ENCODE measurements around the gene ARID3A. TPM values are rescaled to one million over a fixed set of nuclear protein-coding genes. Genes with fewer than 3 reads are reported as not detected.

The ARID3A gene, protein sequence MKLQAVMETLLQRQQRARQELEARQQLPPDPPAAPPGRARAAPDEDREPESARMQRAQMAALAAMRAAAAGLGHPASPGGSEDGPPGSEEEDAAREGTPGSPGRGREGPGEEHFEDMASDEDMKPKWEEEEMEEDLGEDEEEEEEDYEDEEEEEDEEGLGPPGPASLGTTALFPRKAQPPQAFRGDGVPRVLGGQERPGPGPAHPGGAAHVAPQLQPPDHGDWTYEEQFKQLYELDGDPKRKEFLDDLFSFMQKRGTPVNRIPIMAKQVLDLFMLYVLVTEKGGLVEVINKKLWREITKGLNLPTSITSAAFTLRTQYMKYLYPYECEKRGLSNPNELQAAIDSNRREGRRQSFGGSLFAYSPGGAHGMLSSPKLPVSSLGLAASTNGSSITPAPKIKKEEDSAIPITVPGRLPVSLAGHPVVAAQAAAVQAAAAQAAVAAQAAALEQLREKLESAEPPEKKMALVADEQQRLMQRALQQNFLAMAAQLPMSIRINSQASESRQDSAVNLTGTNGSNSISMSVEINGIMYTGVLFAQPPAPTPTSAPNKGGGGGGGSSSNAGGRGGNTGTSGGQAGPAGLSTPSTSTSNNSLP
- total RNA-seq (2022; extraction: Qiagen RNA extraction) = 5.1 to 6.6 TPM (median 6.1 TPM) in 5 replicates

DNA sequence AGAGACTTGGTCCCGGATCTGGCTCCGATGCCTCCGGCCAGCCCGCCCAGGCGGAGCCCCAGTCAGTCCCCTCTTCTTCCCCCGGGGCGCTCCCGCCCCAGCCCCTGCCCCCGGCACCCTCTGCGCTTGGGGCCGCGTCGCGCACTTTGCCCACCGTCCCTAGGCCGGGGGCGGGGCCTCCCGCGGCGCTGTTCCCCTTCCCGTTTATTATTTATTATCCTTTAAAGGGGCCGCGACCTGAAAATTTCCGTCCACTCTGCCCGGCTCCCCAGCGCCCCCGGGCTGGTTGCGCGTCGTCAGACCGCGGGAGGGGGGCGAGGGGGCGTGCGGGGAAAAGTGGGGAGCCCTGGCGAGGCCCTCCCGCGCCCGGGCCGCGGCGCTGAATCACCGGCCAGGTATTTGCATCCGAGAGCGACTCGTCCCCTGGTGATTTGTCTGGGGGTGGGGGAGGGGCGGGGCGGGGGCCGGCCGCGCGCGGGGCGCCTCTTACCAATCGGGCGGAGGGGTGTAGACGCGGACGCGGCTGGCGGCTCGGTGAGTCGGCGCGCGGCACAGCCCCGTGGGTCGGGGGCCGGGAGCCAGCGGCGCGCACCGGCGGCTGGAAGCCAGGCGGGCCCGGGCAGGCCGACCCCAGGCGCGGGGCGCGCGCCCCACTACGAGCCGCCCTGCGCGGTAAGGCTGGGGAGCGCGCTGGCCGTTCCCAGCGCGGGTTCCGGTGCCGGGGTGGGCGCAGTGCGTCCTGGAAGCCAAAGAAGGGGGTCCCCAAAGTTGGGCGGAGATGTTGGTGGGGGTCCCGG is at the start of gene ARID3A:
Gene ARID3A, plus strand, starts transcription at position 510 of the 797 bp plus-strand sequence. CDS start 3,494 bp downstream, outside the sequence.

DNA sequence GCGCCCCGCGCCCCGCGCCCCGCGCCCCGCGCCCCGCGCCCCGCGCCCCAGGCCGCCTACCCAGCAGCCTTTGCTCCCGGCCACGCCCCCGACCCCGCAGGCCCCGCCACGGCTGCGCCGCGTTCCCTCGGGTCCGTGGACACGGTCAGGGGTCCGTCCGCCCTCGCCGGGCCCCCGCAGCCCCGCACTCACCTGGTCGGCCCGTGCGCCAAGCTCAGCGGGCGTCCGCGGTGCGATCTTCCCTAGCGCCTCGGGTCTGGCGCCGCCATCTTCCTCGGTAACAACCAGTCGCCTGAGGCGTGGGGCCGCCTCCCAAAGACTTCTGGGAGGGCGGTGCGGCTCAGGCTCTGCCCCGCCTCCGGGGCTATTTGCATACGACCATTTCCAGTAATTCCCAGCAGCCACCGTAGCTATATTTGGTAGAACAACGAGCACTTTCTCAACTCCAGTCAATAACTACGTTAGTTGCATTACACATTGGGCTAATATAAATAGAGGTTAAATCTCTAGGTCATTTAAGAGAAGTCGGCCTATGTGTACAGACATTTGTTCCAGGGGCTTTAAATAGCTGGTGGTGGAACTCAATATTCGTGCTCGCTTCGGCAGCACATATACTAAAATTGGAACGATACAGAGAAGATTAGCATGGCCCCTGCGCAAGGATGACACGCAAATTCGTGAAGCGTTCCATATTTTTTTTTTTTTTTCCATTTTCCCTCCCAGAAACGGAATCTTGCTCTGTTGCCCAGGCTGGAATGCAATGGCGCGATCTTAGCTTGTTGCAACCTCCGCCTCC is 32.7 kb upstream of the ARID3A start, which contains the start of the genes MED16 and RNU6-9:
Gene MED16, minus strand, starts transcription at position 294 of the 796 bp plus-strand sequence. CDS start 2,056 bp downstream, outside the sequence.
Gene RNU6-9, plus strand, starts transcription at position 591 of the 796 bp plus-strand sequence.

GRCh38 chr19:913080-913748 is 12.6 kb upstream of the ARID3A start, which contains the start of gene R3HDM4:
TSS of gene R3HDM4 (minus strand) at chr19:913219. CDS start at chr19:913157, 62 bp downstream.

DNA sequence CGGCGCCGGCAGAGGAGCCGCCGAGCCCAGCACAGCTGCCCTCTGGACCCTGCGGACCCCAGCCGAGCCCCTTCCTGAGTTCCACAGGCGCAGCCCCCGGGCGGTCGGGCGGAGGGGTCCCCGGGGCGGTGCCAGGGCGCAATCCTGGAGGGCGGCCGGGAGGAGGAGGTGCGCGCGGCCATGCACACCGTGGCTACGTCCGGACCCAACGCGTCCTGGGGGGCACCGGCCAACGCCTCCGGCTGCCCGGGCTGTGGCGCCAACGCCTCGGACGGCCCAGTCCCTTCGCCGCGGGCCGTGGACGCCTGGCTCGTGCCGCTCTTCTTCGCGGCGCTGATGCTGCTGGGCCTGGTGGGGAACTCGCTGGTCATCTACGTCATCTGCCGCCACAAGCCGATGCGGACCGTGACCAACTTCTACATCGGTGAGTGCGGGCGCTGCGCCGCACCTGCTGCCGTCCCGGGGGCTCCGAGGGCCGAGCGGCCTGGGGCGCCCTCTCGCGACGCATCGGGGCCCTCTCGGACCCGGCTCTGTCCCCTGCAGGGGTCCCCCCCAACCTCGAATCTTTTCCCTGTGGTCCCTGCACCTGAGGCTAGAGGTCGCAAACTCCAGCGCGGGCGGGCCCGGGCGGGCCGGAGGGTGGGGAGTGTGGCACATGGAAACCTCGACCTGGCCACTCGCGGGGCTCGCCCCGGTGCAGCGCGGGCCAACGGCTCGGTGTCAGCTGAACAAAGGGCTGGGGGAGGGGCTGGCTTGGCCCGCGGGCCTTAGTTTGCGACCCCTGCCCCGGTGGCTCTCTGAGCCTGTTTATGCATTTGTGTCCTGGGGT is 8.3 kb upstream of the ARID3A start, which contains the start of gene KISS1R:
Gene KISS1R, plus strand, starts transcription at position 11 of the 829 bp plus-strand sequence. Its CDS starts 170 bp downstream, at position 181.

DNA sequence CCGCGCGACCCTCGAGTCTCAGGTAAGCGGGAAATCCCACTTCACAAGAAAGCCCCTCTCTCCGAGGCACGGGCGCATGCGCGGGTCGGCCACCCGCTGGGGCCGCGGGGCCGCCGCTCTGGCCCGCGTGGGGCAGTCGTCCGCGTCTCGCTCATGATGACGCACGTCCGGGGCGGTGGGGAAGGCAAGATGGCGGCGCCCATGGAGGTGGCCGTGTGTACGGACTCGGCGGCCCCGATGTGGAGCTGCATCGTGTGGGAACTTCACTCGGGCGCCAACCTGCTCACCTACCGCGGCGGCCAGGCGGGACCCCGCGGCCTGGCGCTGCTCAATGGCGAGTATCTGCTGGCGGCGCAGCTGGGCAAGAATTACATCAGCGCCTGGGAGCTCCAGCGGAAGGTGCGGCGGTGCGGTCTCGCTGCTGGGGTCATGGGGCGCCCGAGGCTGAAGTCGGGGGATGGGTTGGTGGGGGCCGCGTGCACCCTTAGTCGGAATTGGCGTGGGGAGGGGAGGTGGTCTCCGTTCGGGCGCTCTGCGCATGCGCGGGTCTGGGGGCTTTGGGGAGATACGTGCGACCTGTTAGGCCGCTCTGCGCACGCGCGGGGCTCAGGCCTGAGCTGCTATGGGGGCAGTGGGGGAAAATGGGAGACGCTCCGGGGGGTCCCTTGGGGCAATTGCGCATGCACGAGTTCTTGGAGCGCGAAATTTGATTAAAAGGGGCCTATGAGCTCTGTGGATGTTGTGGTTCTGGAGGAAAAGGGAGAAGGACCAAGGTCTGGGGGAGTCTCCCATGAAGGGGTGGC is 58.5 kb downstream of the ARID3A start, which contains the start of gene WDR18:
Gene WDR18, plus strand, starts transcription at position 181 of the 803 bp plus-strand sequence. Its CDS starts 9 bp downstream, at position 190.

GRCh38 chr19:1000095-1000494 is 74.3 kb downstream of the ARID3A start, which contains the start of gene GRIN3B:
TSS of gene GRIN3B (plus strand) at chr19:1000419. CDS start at chr19:1000438, 19 bp downstream.

DNA sequence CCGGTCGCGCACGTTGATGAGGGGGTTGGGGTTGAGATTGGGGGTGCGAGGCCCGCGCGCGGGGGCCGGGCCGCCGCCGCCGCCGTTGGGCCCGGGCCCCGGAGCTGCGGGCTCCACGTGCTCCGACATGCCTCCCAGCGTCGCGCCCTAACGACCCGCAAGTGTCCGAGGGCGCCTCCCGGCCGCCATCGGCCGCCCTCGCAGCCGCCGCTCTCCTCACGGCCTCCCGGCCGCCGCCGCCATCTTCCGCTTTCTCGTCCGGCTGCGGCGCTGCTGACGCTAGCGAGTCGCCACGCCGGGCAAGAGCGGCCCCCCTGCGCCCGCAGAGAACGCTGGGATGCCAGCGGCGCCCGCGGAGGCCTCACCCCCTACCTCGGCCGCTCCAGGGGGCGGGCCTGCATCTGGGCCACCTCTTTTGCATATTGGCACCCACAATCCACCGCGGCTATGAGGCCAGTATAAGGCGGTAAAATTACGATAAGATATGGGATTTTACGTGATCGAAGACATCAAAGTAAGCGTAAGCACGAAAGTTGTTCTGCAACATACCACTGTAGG is 95.1 kb downstream of the ARID3A start, which contains the start of gene TMEM259:
Gene TMEM259, minus strand, starts transcription at position 256 of the 558 bp plus-strand sequence. Its CDS starts 127 bp downstream, at position 129.

Other genes with a start within 250 kb of the ARID3A start
- gene FSTL3, start 249.6 kb upstream of the ARID3A start, total RNA-seq (2022; extraction: Qiagen RNA extraction) = 153 to 212 TPM (median 193 TPM) in 5 replicates
- gene PRSS57, start 230.6 kb upstream of the ARID3A start, total RNA-seq (2022; extraction: Qiagen RNA extraction) = 0.13 TPM in 1 of 5 replicates, not detected in the others
- 11.5 to 17.8 TPM (median 15.2 TPM) in 5 replicates for gene PALM, start 217.1 kb upstream of the ARID3A start, total RNA-seq (2022; extraction: Qiagen RNA extraction)
- 76.4 to 104 TPM (median 97.4 TPM) in 5 replicates for gene MISP, start 174.9 kb upstream of the ARID3A start, total RNA-seq (2022; extraction: Qiagen RNA extraction)
- 212 to 223 TPM (median 220 TPM) in 5 replicates for gene PTBP1, start 128.6 kb upstream of the ARID3A start, total RNA-seq (2022; extraction: Qiagen RNA extraction)
- gene PLPPR3, start 104.1 kb upstream of the ARID3A start, total RNA-seq (2022; extraction: Qiagen RNA extraction) = 3.6 to 5.1 TPM (median 4.5 TPM) in 5 replicates
- 0.21 to 0.54 TPM (median 0.25 TPM) in 5 replicates for gene AZU1, start 98.2 kb upstream of the ARID3A start, total RNA-seq (2022; extraction: Qiagen RNA extraction)
- 0.27 to 0.56 TPM (median 0.34 TPM) in 5 replicates for gene PRTN3, start 85.0 kb upstream of the ARID3A start, total RNA-seq (2022; extraction: Qiagen RNA extraction)
- 0.12 TPM in 1 of 5 replicates, not detected in the others for gene ELANE, start 73.7 kb upstream of the ARID3A start, total RNA-seq (2022; extraction: Qiagen RNA extraction)
- 8.5 to 24.7 TPM (median 24.1 TPM) in 5 replicates for gene CFD, start 66.4 kb upstream of the ARID3A start, total RNA-seq (2022; extraction: Qiagen RNA extraction)
- 11.3 to 22.3 TPM (median 21.5 TPM) in 5 replicates for gene MED16, start 32.8 kb upstream of the ARID3A start, total RNA-seq (2022; extraction: Qiagen RNA extraction)
- gene RNU6-9, start 32.6 kb upstream of the ARID3A start, total RNA-seq (2022; extraction: Qiagen RNA extraction) = not detected in 5 replicates
- 25.4 to 43.0 TPM (median 40.9 TPM) in 5 replicates for gene R3HDM4, start 12.8 kb upstream of the ARID3A start, total RNA-seq (2022; extraction: Qiagen RNA extraction)
- 0.14 to 0.82 TPM (median 0.52 TPM) in 5 replicates for gene KISS1R, start 8.7 kb upstream of the ARID3A start, total RNA-seq (2022; extraction: Qiagen RNA extraction)
- 41.6 to 74.7 TPM (median 68.5 TPM) in 5 replicates for gene WDR18, start 58.3 kb downstream of the ARID3A start, total RNA-seq (2022; extraction: Qiagen RNA extraction)
- gene GRIN3B, start 74.4 kb downstream of the ARID3A start, total RNA-seq (2022; extraction: Qiagen RNA extraction) = 1.5 to 3.4 TPM (median 2.6 TPM) in 5 replicates
- 64.9 to 127 TPM (median 121 TPM) in 5 replicates for gene TMEM259, start 95.1 kb downstream of the ARID3A start, total RNA-seq (2022; extraction: Qiagen RNA extraction)
- not detected in 5 replicates for gene RNU6-2, start 95.5 kb downstream of the ARID3A start, total RNA-seq (2022; extraction: Qiagen RNA extraction)
- 49.8 to 59.3 TPM (median 58.6 TPM) in 5 replicates for gene CNN2, start 100.6 kb downstream of the ARID3A start, total RNA-seq (2022; extraction: Qiagen RNA extraction)
- gene ABCA7, start 114.1 kb downstream of the ARID3A start, total RNA-seq (2022; extraction: Qiagen RNA extraction) = 7.2 to 11.6 TPM (median 10.6 TPM) in 5 replicates
- 1.7 to 2.7 TPM (median 2.6 TPM) in 5 replicates for gene ARHGAP45, start 141.1 kb downstream of the ARID3A start, total RNA-seq (2022; extraction: Qiagen RNA extraction)
- 187 to 252 TPM (median 237 TPM) in 5 replicates for gene POLR2E, start 169.3 kb downstream of the ARID3A start, total RNA-seq (2022; extraction: Qiagen RNA extraction)
- gene GPX4, start 178.0 kb downstream of the ARID3A start, total RNA-seq (2022; extraction: Qiagen RNA extraction) = 409 to 501 TPM (median 496 TPM) in 5 replicates
- gene SBNO2, start 248.2 kb downstream of the ARID3A start, total RNA-seq (2022; extraction: Qiagen RNA extraction) = 28.1 to 47.8 TPM (median 46.9 TPM) in 5 replicates

Measured in A549 treated with CORT108297 at 1 μM for 4 hours (cell line).